NCI-H2227 (cell line): Measurements from ENCODE around the gene LMCD1.

Experiments
- DNase-seq: peaks from one replicate; lab custom pipeline; 2025; ENCODE audit not compliant: unreplicated experiment; lab: John Stamatoyannopoulos, UW

LMCD1 gene

GRCh38 chr3:8530581-8530980, 29.0 kb downstream of the LMCD1 start:
- no peak for DNase-seq

- no peak for DNase-seq
Measured at GRCh38 chr3:8532251-8532871, 30.7 kb downstream of the LMCD1 start.

GRCh38 chr3:8536096-8537056, 34.8 kb downstream of the LMCD1 start:
- DNase-seq, result no peak

DNA sequence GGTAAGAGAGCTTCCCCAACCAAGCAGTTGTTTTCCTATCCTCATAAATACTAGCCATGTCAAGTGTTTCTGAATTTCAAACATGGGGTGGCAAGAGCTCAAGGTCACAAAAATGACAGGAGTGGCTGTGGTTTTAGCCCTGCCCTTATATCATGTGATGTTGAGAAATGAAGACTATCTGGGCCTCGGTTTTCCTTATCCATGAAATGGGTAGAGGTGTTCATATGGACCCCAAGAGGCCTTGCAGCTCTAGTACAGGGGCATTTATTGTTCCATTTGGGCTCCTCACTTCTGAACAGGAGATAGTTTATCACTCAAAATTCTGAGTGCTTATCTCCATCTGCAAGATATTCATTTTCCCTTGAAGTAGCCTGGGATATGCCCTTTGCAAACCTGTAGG, 35.8 kb downstream of the LMCD1 start:
- no peak for DNase-seq

- DNase-seq, result no peak
Measured at GRCh38 chr3:8538223-8538622, 36.6 kb downstream of the LMCD1 start.

- no peak for DNase-seq
Measured at GRCh38 chr3:8538913-8539312, 37.3 kb downstream of the LMCD1 start.

DNA sequence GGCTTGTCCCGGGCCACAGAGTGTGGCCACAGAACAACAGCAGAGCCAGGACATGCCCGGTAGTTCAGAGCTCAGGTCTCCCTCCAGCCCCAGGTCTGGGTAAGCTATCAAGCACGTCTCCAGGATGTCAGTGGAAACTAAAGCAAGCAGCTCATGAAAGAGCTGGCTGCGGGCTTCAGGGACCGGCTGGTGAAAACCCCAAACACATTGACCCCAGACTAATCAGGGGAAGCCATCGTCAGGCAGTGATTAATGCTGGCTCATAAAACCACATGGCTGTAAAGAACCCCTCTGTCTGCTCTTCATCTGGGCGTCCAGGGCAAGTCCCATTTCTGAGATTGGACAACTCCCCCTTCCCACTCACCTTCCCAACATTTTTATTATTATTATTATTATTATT, 37.8 kb downstream of the LMCD1 start:
- no peak for DNase-seq

DNA sequence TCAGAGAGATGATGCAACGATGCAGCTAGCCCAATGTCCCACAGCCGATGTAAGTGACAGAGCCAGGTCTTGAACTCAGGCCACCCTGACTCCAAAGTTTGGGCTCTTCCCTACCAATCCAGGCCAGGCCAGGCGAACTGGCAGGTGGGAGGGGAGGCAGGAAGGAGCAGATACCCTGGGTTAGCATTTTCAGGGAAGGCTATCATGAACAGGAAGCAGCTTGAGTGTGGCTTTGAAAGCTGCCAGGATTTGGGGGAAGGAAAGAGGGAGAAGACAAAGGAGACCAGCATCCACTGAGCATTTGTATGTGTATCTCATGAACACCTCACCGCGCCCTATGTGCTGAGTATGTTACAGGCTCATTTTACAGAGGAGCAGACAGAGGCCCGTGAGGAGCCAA, 38.8 kb downstream of the LMCD1 start:
- no peak for DNase-seq

GRCh38 chr3:8541486-8541885, 39.9 kb downstream of the LMCD1 start:
- DNase-seq, result no peak

DNA sequence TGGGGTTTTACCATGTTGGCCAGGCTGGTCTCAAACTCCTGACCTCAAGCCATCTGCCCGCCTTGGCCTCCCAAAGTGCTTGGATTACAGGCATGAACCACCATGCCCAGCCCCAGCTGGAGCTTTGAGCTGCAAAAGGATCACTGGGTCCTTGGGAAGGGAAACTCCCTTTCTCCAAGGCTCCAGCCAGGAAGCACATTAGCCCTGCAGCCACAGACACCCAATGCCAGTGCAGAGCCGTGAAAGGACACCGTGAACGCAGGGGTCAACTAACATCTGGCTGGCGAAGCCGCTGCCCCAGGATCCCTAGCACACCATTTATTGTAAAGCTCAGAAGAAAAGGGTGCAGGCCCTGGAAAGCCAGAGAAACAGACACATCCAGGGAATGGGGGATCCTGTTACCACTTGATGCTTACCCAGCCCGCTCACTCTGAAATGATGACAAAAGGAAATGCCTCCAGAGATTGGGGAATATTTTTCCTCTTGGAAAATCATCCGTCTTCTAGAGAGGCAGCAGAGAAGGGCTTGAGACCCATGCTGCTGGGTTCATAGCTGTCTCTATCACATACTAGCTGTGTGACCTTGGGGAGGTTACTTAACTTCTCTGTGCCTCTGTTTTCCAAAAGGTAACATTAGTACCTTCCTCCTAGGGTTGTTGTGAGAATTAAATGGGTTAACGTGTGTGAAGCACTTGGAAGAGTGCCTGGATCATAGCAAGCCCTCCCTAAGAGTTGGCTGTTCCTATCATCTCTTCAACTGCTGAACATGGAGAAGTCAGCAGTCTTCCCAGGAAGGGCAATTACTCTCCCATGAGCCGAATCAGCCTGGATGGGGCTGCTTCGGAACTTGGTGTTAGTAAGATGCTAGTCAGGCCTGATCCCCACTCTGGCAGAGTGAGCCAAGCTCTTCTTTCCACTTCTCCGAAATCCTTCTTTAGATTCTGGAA, 40.8 kb downstream of the LMCD1 start:
- DNase-seq, result no peak

DNA sequence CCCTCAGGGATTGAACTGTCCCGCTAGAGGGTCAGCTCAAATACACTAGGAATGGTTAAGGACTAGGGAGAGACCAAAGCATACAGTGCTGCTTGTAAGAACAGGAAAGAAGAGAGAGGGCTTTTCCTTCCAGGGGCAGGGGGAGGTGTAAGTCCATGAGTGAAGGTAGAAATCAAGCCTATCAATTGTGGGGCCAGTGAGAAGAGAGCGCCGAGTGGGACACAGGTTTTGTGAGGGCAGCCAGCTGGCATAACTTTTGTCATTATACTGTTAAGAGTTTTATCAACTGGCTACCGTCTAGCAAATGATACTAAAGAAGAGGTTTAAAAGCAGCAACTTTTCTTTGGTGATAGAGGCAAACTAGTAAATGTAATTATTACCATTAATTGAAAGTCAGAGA, 45.0 kb downstream of the LMCD1 start:
- DNase-seq, result no peak

- no peak for DNase-seq
Measured at GRCh38 chr3:8548502-8549275, 47.1 kb downstream of the LMCD1 start.

- DNase-seq, result no peak
Measured at GRCh38 chr3:8549354-8549753, 47.7 kb downstream of the LMCD1 start.

DNA sequence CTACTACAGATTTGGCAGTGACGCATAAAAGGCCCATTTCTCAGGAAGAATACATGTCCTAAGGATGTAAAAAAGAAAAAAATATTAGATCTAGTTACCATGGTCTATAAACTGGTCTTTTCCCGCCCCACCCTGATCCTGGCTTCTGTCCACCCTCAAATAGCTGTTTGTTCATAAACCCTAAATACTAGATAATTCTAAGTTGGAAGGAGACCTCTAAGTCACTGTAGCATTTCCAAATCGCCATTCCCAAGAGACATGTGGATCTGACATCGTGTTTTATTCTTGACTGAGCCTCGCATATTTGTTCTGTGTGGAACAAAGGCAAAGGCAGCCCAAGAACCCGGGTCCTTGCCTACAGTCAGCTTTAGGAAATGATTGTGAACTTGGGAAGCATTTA, 49.0 kb downstream of the LMCD1 start:
- no peak for DNase-seq

DNA sequence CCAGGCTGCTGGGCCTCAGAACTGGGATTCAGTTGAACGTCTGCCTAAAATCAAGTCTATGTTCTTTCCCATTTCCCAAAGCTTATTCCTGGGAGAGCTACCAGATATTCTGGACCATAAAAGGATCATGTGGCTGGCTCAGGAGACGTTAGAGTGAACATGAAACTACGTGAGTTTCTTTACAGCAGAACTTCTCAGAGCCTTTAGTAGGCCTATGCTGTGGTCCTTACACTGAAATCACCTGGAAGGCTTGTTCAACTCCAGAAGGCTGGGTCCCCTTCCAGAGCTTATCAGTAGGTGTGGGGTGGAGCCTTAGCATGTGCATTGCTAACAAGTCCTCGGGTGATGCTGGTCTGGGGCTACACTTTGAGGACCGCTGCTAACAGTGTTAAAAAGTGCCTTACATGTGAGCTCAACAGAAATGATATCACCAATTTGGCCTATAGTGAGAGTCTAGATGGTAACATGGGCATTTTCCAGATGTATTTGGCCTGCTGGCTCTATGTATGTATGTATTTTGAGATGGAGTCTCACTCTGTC, 50.7 kb downstream of the LMCD1 start:
- DNase-seq, result no peak

GRCh38 chr3:8553405-8553804, 51.8 kb downstream of the LMCD1 start:
- DNase-seq, result no peak

DNA sequence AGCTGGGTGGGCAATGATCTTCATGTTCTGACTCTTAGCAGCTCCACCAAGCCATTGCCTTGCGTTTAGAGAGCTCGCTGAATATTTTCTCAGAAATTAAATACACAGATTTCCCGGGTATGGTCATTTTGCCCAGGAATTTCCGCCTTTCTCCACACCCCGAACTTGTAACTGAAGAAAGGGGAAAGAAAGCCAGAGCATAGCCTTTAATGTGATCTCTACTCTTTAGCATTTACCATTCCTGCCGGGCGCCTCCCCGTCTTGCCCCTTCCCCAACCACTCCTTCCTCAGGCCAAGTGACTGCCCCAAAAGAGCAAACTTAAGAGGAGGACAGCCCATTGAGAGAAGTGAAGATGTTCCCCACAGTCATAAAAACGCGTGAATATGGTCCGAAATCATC, 53.1 kb downstream of the LMCD1 start:
- no peak for DNase-seq

GRCh38 chr3:8555113-8555661, 53.6 kb downstream of the LMCD1 start:
- no peak for DNase-seq

- no peak for DNase-seq
Measured at GRCh38 chr3:8555725-8556472, 54.3 kb downstream of the LMCD1 start.
